HCT116 (cell line): ENCODE results near the gene OR6S1. TPM values are rescaled to one million over a fixed set of nuclear protein-coding genes. Genes with fewer than 3 reads are reported as not detected.

Experiments used
- ATAC-seq: fragments of 200-7000 bp; cut with Tn5 transposase; 2 replicates; pipeline ENCODE4 v1.9.1; 2020; ENCODE audit warnings: mild to moderate bottlenecking, moderate library complexity
- BruUV-seq: library from RNA; stranded (reverse); fragments of 400-500 nt; replicated peaks from 2 replicates; lab custom pipeline; 2021; lab: Mats Ljungman, UMichigan
- CTCF ChIA-PET: fragments of 300-600 bp; sonication (Branson Sonifier 250); formaldehyde crosslinking; loops from one replicate; lab custom pipeline; 2021; ENCODE audit warnings: antibody characterized with exemption; lab: Charles Lee
- POLR2A ChIA-PET: fragments of 300-600, 350-600 bp; sonication (Branson Sonifier 250); formaldehyde crosslinking; loops from one replicate; lab custom pipeline; 2021; ENCODE audit warnings: antibody characterized with exemption; lab: Charles Lee
- RAD21 ChIA-PET, 2 experiments: fragments of 300-600 bp; sonication (Branson Sonifier 250); formaldehyde crosslinking; loops; one replicate each; lab custom pipeline; 2023; ENCODE audit warnings: low total read pairs in 2 of 2; ENCODE audit not compliant: uncharacterized antibody in 2 of 2, unreplicated experiment in 2 of 2, low non-redundant PET in 1 of 2; lab: Charles Lee
- DNase-seq: peaks from one replicate; pipeline ENCODE4 v3.0.0-alpha.2; 2010; ENCODE audit warnings: low read depth, low spot score
- H2AFZ ChIP-seq: fragments of 200-600 bp; shearing (Covaris generic), sonication (generic); 2 replicates; pipeline ENCODE4 v1.6.1; 2017; ENCODE audit warnings: low read depth, mixed run types, mixed read lengths, antibody characterized with exemption, low read length; ENCODE audit not compliant: poor library complexity, severe bottlenecking
- H3K27ac ChIP-seq: 2 replicates; pipeline ENCODE4 v1.5.1; 2012; ENCODE audit warnings: low read depth, low read length
- H3K27me3 ChIP-seq: fragments of 200-600 bp; sonication (generic); 2 replicates; pipeline ENCODE4 v1.6.1; 2016; ENCODE audit warnings: mixed run types, low read length, mixed read lengths; ENCODE audit not compliant: insufficient read depth
- H3K36me3 ChIP-seq, 2 experiments: fragments of 200-500 bp in 1 of 2; fragments of 200-600 bp in 1 of 2; sonication (Bioruptor generic) in 1 of 2; sonication (generic) in 1 of 2; 2 replicates each; pipeline versions ENCODE4 v1.5.1 to v1.6.1; 2014 to 2016; ENCODE audit warnings: low read length in 2 of 2, inconsistent platforms in 1 of 2, mixed read lengths in 1 of 2, mixed run types in 1 of 2; ENCODE audit not compliant: insufficient read depth in 2 of 2, control insufficient read depth in 1 of 2
- H3K4me1 ChIP-seq, 2 experiments: fragments of 200-600 bp in 1 of 2; sonication (generic) in 1 of 2; 2 replicates each; pipeline versions ENCODE4 v1.5.1 to v1.6.1; 2012 to 2017; ENCODE audit warnings: low read length in 2 of 2, inconsistent platforms in 1 of 2, mild to moderate bottlenecking in 1 of 2, mixed read lengths in 1 of 2, mixed run types in 1 of 2, moderate library complexity in 1 of 2; ENCODE audit not compliant: insufficient read depth in 2 of 2, control insufficient read depth in 1 of 2
- H3K4me2 ChIP-seq: fragments of 200-600 bp; sonication (generic); 2 replicates; pipeline ENCODE4 v1.6.1; 2017; ENCODE audit warnings: mixed run types, low read length, mixed read lengths
- H3K4me3 ChIP-seq, 2 experiments: fragments of 200-600 bp in 1 of 2; sonication (generic) in 1 of 2; replicated peaks in 1 of 2; 2 replicates each; pipeline ENCODE4 v1.5.1; 2011 to 2016; ENCODE audit warnings: low read length in 2 of 2, control low read depth in 1 of 2, low read depth in 1 of 2, mild to moderate bottlenecking in 1 of 2, mixed read lengths in 1 of 2, mixed run types in 1 of 2
- H3K79me2 ChIP-seq: fragments of 200-600 bp; sonication (generic); 2 replicates; pipeline ENCODE4 v1.6.1; 2017; ENCODE audit warnings: mild to moderate bottlenecking, mixed run types, low read length, moderate library complexity, mixed read lengths; ENCODE audit not compliant: insufficient read depth
- H3K9ac ChIP-seq: fragments of 200-600 bp; sonication (generic); 2 replicates; pipeline ENCODE4 v1.6.1; 2016; ENCODE audit warnings: low read length, mixed read lengths
- H3K9me2 ChIP-seq: fragments of 200-600 bp; sonication (generic), shearing (Covaris generic); 2 replicates; pipeline ENCODE4 v1.6.1; 2017; ENCODE audit warnings: mixed run types, mild to moderate bottlenecking, moderate library complexity; ENCODE audit not compliant: insufficient read depth
- H3K9me3 ChIP-seq, 2 experiments: fragments of 200-500 bp in 1 of 2; fragments of 200-600 bp in 1 of 2; sonication (Bioruptor generic) in 1 of 2; sonication (generic) in 1 of 2; 2 replicates each; pipeline ENCODE4 v1.6.1; 2014 to 2017; ENCODE audit warnings: low read length in 2 of 2, mixed read lengths in 2 of 2, inconsistent platforms in 1 of 2, low read depth in 1 of 2, mild to moderate bottlenecking in 1 of 2, mixed run types in 1 of 2, moderate library complexity in 1 of 2; ENCODE audit not compliant: control insufficient read depth in 1 of 2, insufficient read depth in 1 of 2
- H4K20me1 ChIP-seq: fragments of 200-600 bp; sonication (generic), shearing (Covaris generic); 2 replicates; pipeline ENCODE4 v1.6.1; 2017; ENCODE audit warnings: mixed run types, mild to moderate bottlenecking, moderate library complexity; ENCODE audit not compliant: insufficient read depth
- ATF3 ChIP-seq: IDR thresholded peaks from 2 replicates; pipeline ENCODE4 v1.6.1; 2012
- EZH2 ChIP-seq: fragments of 200-600 bp; sonication (generic); IDR thresholded peaks from 2 replicates; pipeline ENCODE4 v1.6.1; 2017; ENCODE audit warnings: antibody characterized with exemption, mixed run types
- EZH2phosphoT487 ChIP-seq: fragments of 200-600 bp; IDR thresholded peaks from 2 replicates; pipeline ENCODE4 v1.6.1; 2018; ENCODE audit warnings: antibody characterized with exemption, borderline replicate concordance
- JUND ChIP-seq: IDR thresholded peaks from 2 replicates; pipeline ENCODE4 v1.6.1; 2012
- MAX ChIP-seq: IDR thresholded peaks from 2 replicates; pipeline ENCODE4 v1.6.1; 2012
- POLR2A ChIP-seq: IDR thresholded peaks from 2 replicates; pipeline ENCODE4 v1.7.0; 2011; ENCODE audit warnings: borderline replicate concordance; ENCODE audit not compliant: insufficient read depth, insufficient read length; ENCODE audit errors: extremely low read depth
- POLR2AphosphoS5 ChIP-seq: IDR thresholded peaks from 2 replicates; pipeline ENCODE4 v1.6.1; 2011; ENCODE audit warnings: mild to moderate bottlenecking, low read depth, low read length, moderate library complexity
- RAD21 ChIP-seq: IDR thresholded peaks from 2 replicates; pipeline ENCODE4 v1.6.1; 2012; ENCODE audit warnings: low read depth, mild to moderate bottlenecking
- SIN3A ChIP-seq: IDR thresholded peaks from 2 replicates; pipeline ENCODE4 v1.6.1; 2012; ENCODE audit warnings: low read depth
- SP1 ChIP-seq: IDR thresholded peaks from 2 replicates; pipeline ENCODE4 v1.6.1; 2012; ENCODE audit warnings: low read depth
- SRF ChIP-seq: IDR thresholded peaks from 2 replicates; pipeline ENCODE4 v1.6.1; 2012; ENCODE audit warnings: low read depth
- TCF7L2 ChIP-seq: IDR thresholded peaks from 2 replicates; pipeline ENCODE4 v1.7.0; 2011; ENCODE audit warnings: borderline replicate concordance, inconsistent platforms; ENCODE audit not compliant: insufficient read depth, insufficient read length; ENCODE audit errors: extremely low read depth
- YY1 ChIP-seq: IDR thresholded peaks from 2 replicates; pipeline ENCODE4 v1.6.1; 2011; ENCODE audit warnings: low read length, low read depth, moderate library complexity, mild to moderate bottlenecking; ENCODE audit not compliant: insufficient replicate concordance; ENCODE audit errors: extremely low read depth
- ZFX ChIP-seq: fragments of 450-650 bp; IDR thresholded peaks from 2 replicates; pipeline ENCODE4 v1.6.1; 2017
- ZNF274 ChIP-seq: fragments of 200-500 bp; sonication (Bioruptor generic); IDR thresholded peaks from 2 replicates; pipeline ENCODE4 v1.6.1; 2014; ENCODE audit warnings: mild to moderate bottlenecking, low read depth, low read length, inconsistent platforms
- intact Hi-C: fragments of 100-400 bp; cut with micrococcal nuclease; formaldehyde crosslinking; loops from 2 replicates; pipeline ENCODE4 v1.10.0; 2022
- total RNA-seq: library from RNA; stranded (reverse); gene quantifications from one replicate; pipeline ENCODE4 v1.2.1, GENCODE V29; 2021; ENCODE audit not compliant: unreplicated experiment

OR6S1 gene
- total RNA-seq, 1 experiment from 2014 or later: not detected

GRCh38 chr14:20607617-20608016 is 33.9 kb downstream of the OR6S1 start:
- BruUV-seq: no TSS peak
- Histone ChIP-seq H3K9ac (no peak overlapping the region), H3K36me3 (no peaks in the 10 kb centered on the region), H3K27ac (no peak overlapping the region), H3K9me2 (no peaks in the 10 kb centered on the region), H2AFZ (no peak overlapping the region), H3K27me3 (no peaks in the 10 kb centered on the region), H3K79me2 (no peaks in the 10 kb centered on the region), H3K4me1 (peaks cover 1 to 17% of the 10 kb centered on the region in 2 experiments; a peak in 3 of 4 replicates), H3K9me3 (no peaks in the 10 kb centered on the region), H3K4me3 (no peak overlapping the region), H4K20me1 (no peaks in the 10 kb centered on the region), H3K4me2 (no peak overlapping the region)
- ChIA-PET POLR2A (interaction anchor here (1.0 to 1.4 kb wide), 2 partner anchors 265 to 266 kb away, joined by 4 to 7 read pairs; partner anchors contain the start of gene PARP2), CTCF (interaction anchor here (1.4 to 5.6 kb wide), 6 partner anchors 84 to 280 kb away, joined by 3 to 32 read pairs (median 7); partner anchors contain the start of gene PARP2), RAD21 (no interaction called here)
- intact Hi-C loops: loop anchor here (5.0 kb wide), 1 partner anchor 140 kb away; the partner anchor contains the start of gene PNP
- ATAC-seq (no peak), DNase-seq (no peak)
- no peak for TF ChIP-seq JUND
- no peak for TF ChIP-seq TCF7L2
- TF ChIP-seq MAX: no peak
- no peak for TF ChIP-seq SP1
- TF ChIP-seq YY1: no peak
- no peak for TF ChIP-seq SIN3A
- TF ChIP-seq EZH2: no peak
- TF ChIP-seq POLR2A: no peak
- TF ChIP-seq ATF3: no peak

GRCh38 chr14:20606902-20607242 is 34.6 kb downstream of the OR6S1 start:
- intact Hi-C loops: loop anchor here (1.0 to 5.0 kb wide), 4 partner anchors 120 to 280 kb away; partner anchors contain the start of gene PNP
- Histone ChIP-seq H3K4me2 (no peak overlapping the region), H3K9ac (no peak overlapping the region), H3K4me3 (no peak overlapping the region), H3K36me3 (no peaks in the 10 kb centered on the region), H3K4me1 (peaks cover 0 to 14% of the 10 kb centered on the region in 2 experiments; a peak in 3 of 4 replicates), H3K9me3 (no peaks in the 10 kb centered on the region), H3K27ac (no peak overlapping the region), H4K20me1 (no peaks in the 10 kb centered on the region), H2AFZ (no peak overlapping the region), H3K27me3 (no peaks in the 10 kb centered on the region), H3K79me2 (no peaks in the 10 kb centered on the region), H3K9me2 (no peaks in the 10 kb centered on the region)
- ChIA-PET POLR2A (interaction anchor here (1.2 to 1.4 kb wide), 3 partner anchors 137 to 266 kb away, joined by 3 to 4 read pairs (median 4); no protein-coding TSS in a partner anchor), CTCF (interaction anchor here (0.7 to 5.6 kb wide), 10 partner anchors 23 to 359 kb away, joined by 3 to 32 read pairs (median 4); partner anchors contain the start of genes APEX1, OSGEP and PARP2), RAD21 (interaction anchor here in 1 of 2 experiments (0.7 to 0.9 kb wide), 2 partner anchors 191 to 414 kb away, joined by 3 to 4 read pairs; no protein-coding TSS in a partner anchor)
- TF ChIP-seq RAD21 (no peak), POLR2AphosphoS5 (no peak), EZH2 (no peak), JUND (no peak), EZH2phosphoT487 (no peak), POLR2A (no peak), ZNF274 (no peak), ZFX (no peak), TCF7L2 (no peak), SP1 (no peak), YY1 (no peak), SRF (no peak)
- BruUV-seq: no TSS peak
- ATAC-seq: no peak
- DNase-seq: no peak
